Keratinocyte (primary cell): ENCODE measurements around the gene PSMC3.

ENCODE experiments used
- EZH2 ChIP-seq: IDR thresholded peaks from one replicate; pipeline ENCODE4 v1.6.1; 2012; ENCODE audit warnings: inconsistent platforms, mild to moderate bottlenecking, low read length, moderate library complexity
- TF ChIP-seq, protein P1 (sequence below), 3 experiments: IDR thresholded peaks in 1 of 3; conservative IDR thresholded peaks in 1 of 3; optimal IDR thresholded peaks in 1 of 3; 2 replicates in 2 of 3; 3 replicates in 1 of 3; pipeline versions ENCODE3 to v1.5.1; 2011; ENCODE audit warnings: low read length in 3 of 3, mild to moderate bottlenecking in 3 of 3, moderate library complexity in 2 of 3, control low read depth in 1 of 3, inconsistent platforms in 1 of 3; ENCODE audit not compliant: insufficient read depth in 2 of 3; ENCODE audit errors: extremely low read depth in 1 of 3

DNA sequence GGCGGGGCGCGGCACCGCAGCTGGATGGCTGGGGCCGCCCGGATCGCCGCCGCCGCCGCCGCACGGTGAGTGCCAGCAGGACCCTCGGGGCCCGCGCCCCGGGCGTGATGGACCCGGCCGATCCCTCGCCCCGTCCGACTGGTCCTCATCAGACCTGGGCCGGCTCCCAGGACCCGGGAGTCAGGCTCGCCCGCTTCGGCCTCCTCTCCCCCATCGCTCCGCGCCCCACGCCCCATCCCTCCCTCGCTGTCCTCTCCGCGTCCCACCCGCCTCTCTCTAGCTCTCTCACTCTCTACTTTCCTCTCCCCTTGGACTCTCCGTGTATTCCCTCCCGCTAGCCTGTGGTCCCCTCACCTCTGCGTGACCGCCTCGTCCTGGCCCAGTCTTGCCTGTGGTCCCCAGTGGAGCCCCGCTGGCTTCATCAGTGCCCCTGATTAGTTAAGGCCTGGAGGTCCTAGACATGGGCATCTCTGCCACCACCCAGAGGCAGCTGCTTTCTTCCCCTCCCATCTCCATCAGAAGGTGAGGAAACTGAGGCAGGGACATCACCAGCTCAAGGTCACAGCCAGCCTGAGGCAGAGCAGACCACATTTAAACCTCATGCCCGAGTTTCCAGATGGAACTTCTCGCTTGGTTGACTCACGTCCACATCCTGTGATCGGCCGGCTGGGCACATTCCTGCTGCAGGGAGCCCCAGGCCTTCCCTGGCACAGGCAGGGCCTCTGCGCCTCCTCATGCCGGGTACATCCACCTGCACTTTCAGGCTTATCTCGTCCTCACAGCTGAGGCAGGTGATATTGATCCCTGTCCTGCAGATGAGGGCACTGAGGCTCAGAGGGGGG, 17.4 kb downstream of the PSMC3 start:
- TF ChIP-seq, protein P1, sequence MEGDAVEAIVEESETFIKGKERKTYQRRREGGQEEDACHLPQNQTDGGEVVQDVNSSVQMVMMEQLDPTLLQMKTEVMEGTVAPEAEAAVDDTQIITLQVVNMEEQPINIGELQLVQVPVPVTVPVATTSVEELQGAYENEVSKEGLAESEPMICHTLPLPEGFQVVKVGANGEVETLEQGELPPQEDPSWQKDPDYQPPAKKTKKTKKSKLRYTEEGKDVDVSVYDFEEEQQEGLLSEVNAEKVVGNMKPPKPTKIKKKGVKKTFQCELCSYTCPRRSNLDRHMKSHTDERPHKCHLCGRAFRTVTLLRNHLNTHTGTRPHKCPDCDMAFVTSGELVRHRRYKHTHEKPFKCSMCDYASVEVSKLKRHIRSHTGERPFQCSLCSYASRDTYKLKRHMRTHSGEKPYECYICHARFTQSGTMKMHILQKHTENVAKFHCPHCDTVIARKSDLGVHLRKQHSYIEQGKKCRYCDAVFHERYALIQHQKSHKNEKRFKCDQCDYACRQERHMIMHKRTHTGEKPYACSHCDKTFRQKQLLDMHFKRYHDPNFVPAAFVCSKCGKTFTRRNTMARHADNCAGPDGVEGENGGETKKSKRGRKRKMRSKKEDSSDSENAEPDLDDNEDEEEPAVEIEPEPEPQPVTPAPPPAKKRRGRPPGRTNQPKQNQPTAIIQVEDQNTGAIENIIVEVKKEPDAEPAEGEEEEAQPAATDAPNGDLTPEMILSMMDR (optimal IDR thresholded peaks at IDR 0.05 in 1 of 3, IDR thresholded peaks at IDR 0.05 in 1 of 3, conservative IDR thresholded peaks at IDR 0.05 in 1 of 3; ENCODE audit: extremely low read depth in 1 of 3, insufficient read depth in 2 of 3, low read length in 3 of 3), result no peak
- no peak for TF ChIP-seq EZH2
